ENCODE measurements around the gene PER1.
A peak's percentile ranks its signal among the peaks of the same experiment; 100 is the strongest.

The PER1 gene

GRCh38 chr17:8152112-8152775 lies at the start of gene PER1:
Gene PER1, minus strand, starts transcription at chr17:8152404. Its CDS starts 1,698 bp downstream, at chr17:8150706.
- H3K36me3 ChIP-seq (ENCODE audit: insufficient read depth, low read length), result peaks cover 27% of the 10 kb centered on the region; the same call in 1 of the 2 replicates
- peak within 1 kb of the TSS; percentile 97 for H3K4me3 ChIP-seq
- H3K9me3 ChIP-seq (ENCODE audit: low read depth, low read length), result no peaks in the 10 kb centered on the region
- peak within 1 kb of the TSS; percentile 96 for H3K27ac ChIP-seq
- no peak for DNase-seq (ENCODE audit: low read depth, low spot score)
- TF ChIP-seq FOXP2 (optimal IDR thresholded peaks at IDR 0.05; ENCODE audit: control extremely low read depth, extremely low read length, insufficient read depth) (no peak), EZH2 (IDR thresholded peaks at IDR 0.05) (no peak), POLR2AphosphoS5 (IDR thresholded peaks at IDR 0.05; ENCODE audit: borderline replicate concordance, low read depth, low read length) (peak; percentile 71; the same call in 1 of the 2 replicates)
- H3K9ac ChIP-seq (ENCODE audit: insufficient read length), result peak within 1 kb of the TSS; percentile 76

- Histone ChIP-seq H3K4me3 (peak overlapping the region; percentile 75), H3K9ac (ENCODE audit: insufficient read length) (peak overlapping the region; percentile 62), H3K27ac (peak overlapping the region; percentile 78), H3K36me3 (ENCODE audit: insufficient read depth, low read length) (no peaks in the 10 kb centered on the region), H3K9me3 (ENCODE audit: low read depth, low read length) (no peaks in the 10 kb centered on the region)
- DNase-seq (ENCODE audit: low read depth, low spot score), result no peak
- TF ChIP-seq FOXP2 (optimal IDR thresholded peaks at IDR 0.05; ENCODE audit: control extremely low read depth, extremely low read length, insufficient read depth) (no peak), POLR2AphosphoS5 (IDR thresholded peaks at IDR 0.05; ENCODE audit: borderline replicate concordance, low read depth, low read length) (peak; percentile 77)
These were observed 40.0 kb upstream of the PER1 start for GRCh38 chr17:8192070-8192815.

- peak overlapping the region; percentile 84 for H3K4me3 ChIP-seq
- no peak overlapping the region; the same call in 1 of the 2 replicates for H3K27ac ChIP-seq
- H3K9me3 ChIP-seq (ENCODE audit: low read depth, low read length), result no peaks in the 10 kb centered on the region
- H3K36me3 ChIP-seq (ENCODE audit: insufficient read depth, low read length), result no peaks in the 10 kb centered on the region
- H3K9ac ChIP-seq (ENCODE audit: insufficient read length), result no peak overlapping the region
- TF ChIP-seq FOXP2 (optimal IDR thresholded peaks at IDR 0.05; ENCODE audit: control extremely low read depth, extremely low read length, insufficient read depth) (no peak), EZH2 (IDR thresholded peaks at IDR 0.05) (no peak), POLR2AphosphoS5 (IDR thresholded peaks at IDR 0.05; ENCODE audit: borderline replicate concordance, low read depth, low read length) (no peak)
- no peak for DNase-seq (ENCODE audit: low read depth, low spot score)
These were observed 38.3 kb upstream of the PER1 start for GRCh38 chr17:8190506-8190905.

GRCh38 chr17:8189711-8190477 lies 37.7 kb upstream of the PER1 start, which contains the start of gene BORCS6:
Gene BORCS6, minus strand, starts transcription at chr17:8190180. Its CDS starts 40 bp downstream, at chr17:8190140.
- peak within 1 kb of the TSS; percentile 84 for H3K4me3 ChIP-seq
- H3K9me3 ChIP-seq (ENCODE audit: low read depth, low read length), result no peaks in the 10 kb centered on the region
- DNase-seq (ENCODE audit: low read depth, low spot score), result no peak
- H3K9ac ChIP-seq (ENCODE audit: insufficient read length), result peak within 1 kb of the TSS; percentile 67
- H3K36me3 ChIP-seq (ENCODE audit: insufficient read depth, low read length), result no peaks in the 10 kb centered on the region
- TF ChIP-seq EZH2 (IDR thresholded peaks at IDR 0.05) (no peak), FOXP2 (optimal IDR thresholded peaks at IDR 0.05; ENCODE audit: control extremely low read depth, extremely low read length, insufficient read depth) (no peak), POLR2AphosphoS5 (IDR thresholded peaks at IDR 0.05; ENCODE audit: borderline replicate concordance, low read depth, low read length) (peak; percentile 44; the same call in 1 of the 2 replicates)
- no peak within 1 kb of the TSS; the same call in 1 of the 2 replicates for H3K27ac ChIP-seq

GRCh38 chr17:8189041-8189710 lies 37.0 kb upstream of the PER1 start:
- no peak for DNase-seq (ENCODE audit: low read depth, low spot score)
- no peaks in the 10 kb centered on the region for H3K36me3 ChIP-seq (ENCODE audit: insufficient read depth, low read length)
- no peaks in the 10 kb centered on the region for H3K9me3 ChIP-seq (ENCODE audit: low read depth, low read length)
- peak overlapping the region; percentile 67 for H3K9ac ChIP-seq (ENCODE audit: insufficient read length)
- TF ChIP-seq FOXP2 (optimal IDR thresholded peaks at IDR 0.05; ENCODE audit: control extremely low read depth, extremely low read length, insufficient read depth) (no peak), EZH2 (IDR thresholded peaks at IDR 0.05) (no peak), POLR2AphosphoS5 (IDR thresholded peaks at IDR 0.05; ENCODE audit: borderline replicate concordance, low read depth, low read length) (no peak)
- H3K27ac ChIP-seq, result no peak overlapping the region
- peak overlapping the region; percentile 84 for H3K4me3 ChIP-seq

- peak overlapping the region; percentile 84 for H3K4me3 ChIP-seq
- no peaks in the 10 kb centered on the region for H3K9me3 ChIP-seq (ENCODE audit: low read depth, low read length)
- H3K27ac ChIP-seq, result peak overlapping the region; percentile 75; the same call in 1 of the 2 replicates
- H3K9ac ChIP-seq (ENCODE audit: insufficient read length), result peak overlapping the region; percentile 24
- H3K36me3 ChIP-seq (ENCODE audit: insufficient read depth, low read length), result no peaks in the 10 kb centered on the region
- TF ChIP-seq POLR2AphosphoS5 (IDR thresholded peaks at IDR 0.05; ENCODE audit: borderline replicate concordance, low read depth, low read length) (no peak), FOXP2 (optimal IDR thresholded peaks at IDR 0.05; ENCODE audit: control extremely low read depth, extremely low read length, insufficient read depth) (no peak), EZH2 (IDR thresholded peaks at IDR 0.05) (no peak)
- DNase-seq (ENCODE audit: low read depth, low spot score), result no peak
These were observed 36.1 kb upstream of the PER1 start for GRCh38 chr17:8188263-8188839.

GRCh38 chr17:8187517-8188262 lies 35.5 kb upstream of the PER1 start:
- peak overlapping the region; percentile 98 for H3K27ac ChIP-seq
- TF ChIP-seq EZH2 (IDR thresholded peaks at IDR 0.05) (no peak), FOXP2 (optimal IDR thresholded peaks at IDR 0.05; ENCODE audit: control extremely low read depth, extremely low read length, insufficient read depth) (peak; percentile 42), POLR2AphosphoS5 (IDR thresholded peaks at IDR 0.05; ENCODE audit: borderline replicate concordance, low read depth, low read length) (peak; percentile 39)
- peak overlapping the region; percentile 84 for H3K4me3 ChIP-seq
- H3K36me3 ChIP-seq (ENCODE audit: insufficient read depth, low read length), result no peaks in the 10 kb centered on the region
- H3K9ac ChIP-seq (ENCODE audit: insufficient read length), result peak overlapping the region; percentile 79
- DNase-seq (ENCODE audit: low read depth, low spot score), result peak; percentile 95
- no peaks in the 10 kb centered on the region for H3K9me3 ChIP-seq (ENCODE audit: low read depth, low read length)

Measured in SK-N-MC (cell line).